Kidney (tissue), 14 donors: Measurements from ENCODE around the gene BRD2. TPM values are rescaled to one million over a fixed set of nuclear protein-coding genes. Genes with fewer than 3 reads are reported as not detected.

Experiments
- DNase-seq, 5 donors: peaks; one replicate each; pipeline ENCODE4 v3.0.0-alpha.2; 2013 to 2020
- FAIRE-seq: peaks from 2 replicates; lab custom pipeline; 2012; peaks lifted over from hg19 to GRCh38; lab: Jason Lieb, UNC
- H3K27ac ChIP-seq, 2 donors: one replicate each; pipeline ENCODE4 v1.7.0; 2013; ENCODE audit warnings: low read depth in 2 of 2, low read length in 2 of 2, inconsistent platforms in 1 of 2
- H3K27me3 ChIP-seq: one replicate; pipeline ENCODE4 v1.7.1; 2013; ENCODE audit warnings: low read length, inconsistent platforms; ENCODE audit not compliant: control insufficient read depth, insufficient read depth
- H3K36me3 ChIP-seq, 3 donors: one replicate each; pipeline versions ENCODE4 v1.7.0 to v1.7.1; 2013; ENCODE audit warnings: low read length in 3 of 3, control low read depth in 1 of 3, inconsistent platforms in 1 of 3; ENCODE audit not compliant: insufficient read depth in 3 of 3, control insufficient read depth in 2 of 3
- H3K4me1 ChIP-seq, 3 donors: one replicate each; pipeline versions ENCODE4 v1.7.0 to v1.7.1; 2013; ENCODE audit warnings: low read length in 3 of 3, inconsistent platforms in 1 of 3, low read depth in 1 of 3; ENCODE audit not compliant: control insufficient read depth in 2 of 3, insufficient read depth in 2 of 3
- H3K4me3 ChIP-seq, 3 donors: one replicate each; pipeline versions ENCODE4 v1.7.0 to v1.8.1; 2013; ENCODE audit warnings: low read length in 3 of 3, control low read depth in 1 of 3, inconsistent platforms in 1 of 3
- H3K9ac ChIP-seq, 3 donors: one replicate each; pipeline versions ENCODE4 v1.7.0 to v1.7.1; 2013; ENCODE audit warnings: low read length in 3 of 3, control low read depth in 1 of 3, inconsistent platforms in 1 of 3
- H3K9me3 ChIP-seq, 3 donors: one replicate each; pipeline versions ENCODE4 v1.7.0 to v1.7.1; 2013; ENCODE audit warnings: low read length in 3 of 3, control low read depth in 1 of 3, inconsistent platforms in 1 of 3; ENCODE audit not compliant: control insufficient read depth in 2 of 3, insufficient read depth in 1 of 3
- intact Hi-C: fragments of 100-400 bp; cut with DNase I; formaldehyde crosslinking; loops from one replicate; pipeline ENCODE4 v1.11.1; 2022
- polyA plus RNA-seq: library from polyadenylated mRNA; stranded (reverse); fragments of 350-450 nt; fragmentation: Illumina TruSeq; extraction: RNeasy Lipid Tissue Mini Kit (QIAGEN cat#74804); gene quantifications from one replicate; pipeline ENCODE4 v1.2.3, GENCODE V29; 2014; ENCODE audit warnings: low read depth, low replicate concordance; ENCODE audit not compliant: insufficient read depth
- total RNA-seq: library from RNA; stranded (reverse); fragmentation: NEBNext Ultra II Directional; extraction: Animal tissue kit (Norgen Biotek cat#: 25700); gene quantifications from one replicate; pipeline ENCODE4 v1.2.1, GENCODE V29; 2021
- TF ChIP-seq, protein P1 (sequence below): IDR thresholded peaks from 3 replicates; pipeline ENCODE4 v1.5.1; 2012; ENCODE audit warnings: mild to moderate bottlenecking, moderate library complexity, borderline replicate concordance; ENCODE audit not compliant: insufficient read depth; ENCODE audit errors: extremely low read depth
- donor health status: control.
- donor health status: control.
- donor health status: control.
- donor health status: control.
- donor health status: control.
- donor health status: DM: yes; HTN: yes; CAD: no.
- donor health status: Normal renal cell carcinoma (clear cell type).

Gene BRD2
- total and polyA plus RNA-seq, 2 donors from 2014 or later: 73.9 to 184 TPM

DNA sequence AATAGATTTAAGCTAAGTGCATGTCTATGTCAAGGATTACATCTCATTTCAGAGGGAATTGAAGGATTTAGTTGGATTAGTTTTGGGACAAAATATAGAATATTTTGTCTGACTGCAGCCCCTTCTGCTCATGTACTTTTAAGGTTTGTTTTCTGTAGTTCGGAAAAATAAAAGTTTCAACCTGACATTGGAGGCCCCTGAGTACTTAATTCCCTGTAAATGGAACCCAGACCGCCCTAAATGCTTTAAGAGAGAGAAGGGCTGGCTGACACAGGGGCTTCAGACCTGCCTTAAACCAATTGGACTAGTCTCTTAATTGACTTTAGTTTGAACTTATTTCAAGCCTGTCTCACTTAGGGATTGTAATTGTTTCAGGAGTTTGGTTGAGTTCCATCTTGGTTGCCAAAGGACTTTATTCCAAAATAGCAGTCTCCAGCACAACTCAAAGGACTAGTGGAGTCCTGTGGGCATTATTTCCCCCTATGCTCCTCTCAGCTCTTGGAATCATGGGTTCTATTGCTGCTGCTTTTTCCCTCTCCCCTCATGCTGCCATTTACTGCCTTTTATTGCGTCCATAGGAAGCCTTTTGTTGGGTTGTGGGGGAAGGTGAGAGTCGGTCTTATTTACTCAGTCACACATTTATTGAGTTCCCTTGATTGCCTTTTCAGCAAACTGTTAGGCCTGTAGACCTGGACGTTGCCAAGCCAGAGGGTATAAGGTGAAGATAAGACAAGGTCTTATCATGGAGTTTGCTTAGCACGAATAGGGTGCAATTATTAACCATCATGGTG, 14.5 kb downstream of the BRD2 start:
- FAIRE-seq (no peak), DNase-seq (no peak)
- Histone ChIP-seq H3K27ac (no peak overlapping the region), H3K27me3 (no peaks in the 10 kb centered on the region), H3K4me3 (no peak overlapping the region), H3K9ac (no peak overlapping the region), H3K9me3 (no peaks in the 10 kb centered on the region), H3K36me3 (peaks cover 18 to 32% (median 31%) of the 10 kb centered on the region in 3 donors), H3K4me1 (peaks cover 0 to 2% (median 0%) of the 10 kb centered on the region in 3 donors)
- intact Hi-C loops: loop anchor here (5.0 kb wide), 1 partner anchor 46 kb away; no protein-coding TSS in a partner anchor
- TF ChIP-seq, protein P1, sequence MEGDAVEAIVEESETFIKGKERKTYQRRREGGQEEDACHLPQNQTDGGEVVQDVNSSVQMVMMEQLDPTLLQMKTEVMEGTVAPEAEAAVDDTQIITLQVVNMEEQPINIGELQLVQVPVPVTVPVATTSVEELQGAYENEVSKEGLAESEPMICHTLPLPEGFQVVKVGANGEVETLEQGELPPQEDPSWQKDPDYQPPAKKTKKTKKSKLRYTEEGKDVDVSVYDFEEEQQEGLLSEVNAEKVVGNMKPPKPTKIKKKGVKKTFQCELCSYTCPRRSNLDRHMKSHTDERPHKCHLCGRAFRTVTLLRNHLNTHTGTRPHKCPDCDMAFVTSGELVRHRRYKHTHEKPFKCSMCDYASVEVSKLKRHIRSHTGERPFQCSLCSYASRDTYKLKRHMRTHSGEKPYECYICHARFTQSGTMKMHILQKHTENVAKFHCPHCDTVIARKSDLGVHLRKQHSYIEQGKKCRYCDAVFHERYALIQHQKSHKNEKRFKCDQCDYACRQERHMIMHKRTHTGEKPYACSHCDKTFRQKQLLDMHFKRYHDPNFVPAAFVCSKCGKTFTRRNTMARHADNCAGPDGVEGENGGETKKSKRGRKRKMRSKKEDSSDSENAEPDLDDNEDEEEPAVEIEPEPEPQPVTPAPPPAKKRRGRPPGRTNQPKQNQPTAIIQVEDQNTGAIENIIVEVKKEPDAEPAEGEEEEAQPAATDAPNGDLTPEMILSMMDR: no peak

DNA sequence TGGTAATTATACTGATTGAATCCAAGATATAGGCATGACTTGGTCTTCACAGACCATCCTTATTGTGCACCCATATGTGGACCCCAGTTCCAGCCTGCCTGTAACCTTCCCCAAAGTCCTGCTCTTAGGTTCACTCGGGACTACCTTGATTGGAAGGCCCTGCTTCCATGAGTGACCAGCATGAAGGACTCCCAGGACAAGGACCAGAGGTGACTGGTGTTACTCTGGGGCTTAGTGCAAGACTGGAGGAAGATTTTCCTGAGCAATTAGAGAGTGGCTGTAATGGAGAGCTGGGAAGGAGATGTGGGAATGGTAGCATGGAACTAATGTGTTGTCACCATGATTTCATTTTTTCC, 15.1 kb downstream of the BRD2 start:
- intact Hi-C loops: loop anchor here (5.0 kb wide), 1 partner anchor 46 kb away; no protein-coding TSS in a partner anchor
- Histone ChIP-seq H3K36me3 (peaks cover 16 to 26% (median 25%) of the 10 kb centered on the region in 3 donors), H3K4me1 (peaks cover 0 to 2% (median 0%) of the 10 kb centered on the region in 3 donors), H3K4me3 (no peak overlapping the region), H3K9ac (no peak overlapping the region), H3K27me3 (no peaks in the 10 kb centered on the region), H3K9me3 (no peaks in the 10 kb centered on the region), H3K27ac (no peak overlapping the region)
- FAIRE-seq (no peak), DNase-seq (no peak)
- TF ChIP-seq, protein P1: no peak

DNA sequence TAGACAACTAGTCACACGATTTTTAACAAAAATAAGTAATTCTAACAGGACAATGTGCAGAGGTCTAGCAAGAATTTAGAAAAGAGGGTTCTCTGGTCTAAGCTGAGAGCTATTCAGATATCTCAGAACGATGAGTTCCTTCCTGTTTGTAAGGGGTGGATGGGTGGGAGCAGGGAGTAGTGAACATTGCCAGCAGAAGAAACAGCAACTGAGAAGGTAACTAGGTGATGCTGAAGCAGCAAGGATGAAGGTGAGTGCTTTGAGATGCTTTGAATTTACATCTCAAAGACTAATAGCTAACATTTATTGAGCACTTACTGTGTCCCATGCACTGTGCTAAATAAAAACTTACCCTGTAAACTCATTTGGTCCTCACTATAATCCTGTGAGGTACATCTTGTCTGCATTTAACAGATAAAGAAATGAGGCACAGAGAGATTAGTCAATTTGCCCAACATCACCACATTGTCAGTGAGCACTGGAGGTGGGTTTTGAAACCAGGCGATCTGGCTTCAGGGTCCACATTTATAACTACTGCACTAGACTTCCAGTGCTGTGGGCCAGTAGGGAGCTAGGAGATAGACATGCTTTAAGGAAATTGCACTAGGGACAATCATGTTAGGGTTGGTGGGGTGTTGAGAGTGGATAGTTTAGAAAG, 15.7 kb downstream of the BRD2 start:
- Histone ChIP-seq H3K4me1 (peaks cover 0 to 2% (median 0%) of the 10 kb centered on the region in 3 donors), H3K9ac (no peak overlapping the region), H3K27me3 (no peaks in the 10 kb centered on the region), H3K36me3 (peaks cover 16 to 22% (median 19%) of the 10 kb centered on the region in 3 donors), H3K4me3 (no peak overlapping the region), H3K9me3 (no peaks in the 10 kb centered on the region), H3K27ac (no peak overlapping the region)
- TF ChIP-seq, protein P1: no peak
- FAIRE-seq (no peak), DNase-seq (no peak)
- intact Hi-C loops: loop anchor here (5.0 kb wide), 1 partner anchor 47 kb away; no protein-coding TSS in a partner anchor
